ENCODE measurements around the gene ATP5PF.

Gene ATP5PF

GRCh38 chr21:25772686-25773085 lies 38.0 kb upstream of the ATP5PF start:
- Histone ChIP-seq H3K79me2 (ENCODE audit: low read length) (no peaks in the 10 kb centered on the region), H3K9ac (ENCODE audit: low read length) (no peak overlapping the region), H3K4me1 (ENCODE audit: low read length) (peaks cover 6% of the 10 kb centered on the region), H2AFZ (ENCODE audit: low read length) (no peak overlapping the region), H3K27ac (ENCODE audit: low read length) (no peak overlapping the region), H3K9me2 (replicated peaks; ENCODE audit: insufficient read depth, low read length) (no peaks in the 10 kb centered on the region), H3K4me3 (ENCODE audit: low read length) (no peak overlapping the region), H3K9me3 (replicated peaks; ENCODE audit: insufficient read depth, low read length) (no peaks in the 10 kb centered on the region), H3F3A (ENCODE audit: insufficient read depth, low read length) (no peaks in the 10 kb centered on the region), H3K27me3 (replicated peaks; ENCODE audit: insufficient read depth, low read length) (no peaks in the 10 kb centered on the region), H3K36me3 (replicated peaks; ENCODE audit: insufficient read depth, low read length) (no peaks in the 10 kb centered on the region), H4K20me1 (ENCODE audit: insufficient read depth, low read length) (no peaks in the 10 kb centered on the region; the same call in 1 of the 2 replicates), H3K4me2 (ENCODE audit: low read depth, low read length) (0 out of 2 replicates have a peak overlapping the region, but pooled peaks have one; percentile 3)
- TF ChIP-seq EZH2 (optimal IDR thresholded peaks at IDR 0.05; ENCODE audit: low read depth, low read length) (no peak), EZH2phosphoT487 (IDR thresholded peaks at IDR 0.05; ENCODE audit: low read length) (no peak), CTCF (IDR thresholded peaks at IDR 0.05; ENCODE audit: low read length) (no peak)
- DNase-seq: no peak

GRCh38 chr21:25767921-25768320 lies 33.2 kb upstream of the ATP5PF start:
- no peaks in the 10 kb centered on the region for H3K36me3 ChIP-seq (replicated peaks; ENCODE audit: insufficient read depth, low read length)

GRCh38 chr21:25764065-25764464 lies 29.4 kb upstream of the ATP5PF start:
- no peak for DNase-seq
- no peaks in the 10 kb centered on the region; the same call in 1 of the 2 replicates for H4K20me1 ChIP-seq (ENCODE audit: insufficient read depth, low read length)
- H3K4me3 ChIP-seq (ENCODE audit: low read length): no peak overlapping the region
- H3F3A ChIP-seq (ENCODE audit: insufficient read depth, low read length): no peaks in the 10 kb centered on the region
- H3K9me2 ChIP-seq (replicated peaks; ENCODE audit: insufficient read depth, low read length): no peaks in the 10 kb centered on the region
- H3K4me2 ChIP-seq (ENCODE audit: low read depth, low read length): no peak overlapping the region
- 0 out of 2 replicates have a peak, but pooled peaks cover 3% of the 10 kb centered on the region for H3K36me3 ChIP-seq (replicated peaks; ENCODE audit: insufficient read depth, low read length)
- no peaks in the 10 kb centered on the region for H3K4me1 ChIP-seq (ENCODE audit: low read length)
- H2AFZ ChIP-seq (ENCODE audit: low read length): no peak overlapping the region
- H3K79me2 ChIP-seq (ENCODE audit: low read length): no peaks in the 10 kb centered on the region
- no peak overlapping the region for H3K27ac ChIP-seq (ENCODE audit: low read length)
- no peak overlapping the region for H3K9ac ChIP-seq (ENCODE audit: low read length)
- H3K9me3 ChIP-seq (replicated peaks; ENCODE audit: insufficient read depth, low read length): no peaks in the 10 kb centered on the region
- TF ChIP-seq CTCF (IDR thresholded peaks at IDR 0.05; ENCODE audit: low read length): no peak
- no peak for TF ChIP-seq EZH2 (optimal IDR thresholded peaks at IDR 0.05; ENCODE audit: low read depth, low read length)
- TF ChIP-seq EZH2phosphoT487 (IDR thresholded peaks at IDR 0.05; ENCODE audit: low read length): no peak
- H3K27me3 ChIP-seq (replicated peaks; ENCODE audit: insufficient read depth, low read length): no peaks in the 10 kb centered on the region

More at GRCh38 chr21:25767921-25768320, 33.2 kb upstream of the ATP5PF start:
- Histone ChIP-seq H3K9me3 (replicated peaks; ENCODE audit: insufficient read depth, low read length) (no peaks in the 10 kb centered on the region), H3F3A (ENCODE audit: insufficient read depth, low read length) (no peaks in the 10 kb centered on the region), H3K4me3 (ENCODE audit: low read length) (no peak overlapping the region), H3K27ac (ENCODE audit: low read length) (no peak overlapping the region), H2AFZ (ENCODE audit: low read length) (no peak overlapping the region), H3K79me2 (ENCODE audit: low read length) (no peaks in the 10 kb centered on the region), H4K20me1 (ENCODE audit: insufficient read depth, low read length) (no peaks in the 10 kb centered on the region; the same call in 1 of the 2 replicates), H3K4me1 (ENCODE audit: low read length) (peaks cover 4% of the 10 kb centered on the region), H3K27me3 (replicated peaks; ENCODE audit: insufficient read depth, low read length) (no peaks in the 10 kb centered on the region), H3K9me2 (replicated peaks; ENCODE audit: insufficient read depth, low read length) (no peaks in the 10 kb centered on the region), H3K4me2 (ENCODE audit: low read depth, low read length) (no peak overlapping the region), H3K9ac (ENCODE audit: low read length) (no peak overlapping the region)
- TF ChIP-seq CTCF (IDR thresholded peaks at IDR 0.05; ENCODE audit: low read length) (no peak), EZH2 (optimal IDR thresholded peaks at IDR 0.05; ENCODE audit: low read depth, low read length) (no peak), EZH2phosphoT487 (IDR thresholded peaks at IDR 0.05; ENCODE audit: low read length) (no peak)
- no peak for DNase-seq
